Subcutaneous abdominal adipose tissue (tissue), 5 donors: ENCODE measurements around the gene PIEZO2.

Experiments used
- H3K27ac ChIP-seq: one replicate; pipeline ENCODE4 v1.7.0; 2013; ENCODE audit warnings: low read depth, mild to moderate bottlenecking, inconsistent platforms, low read length, moderate library complexity
- H3K27me3 ChIP-seq, 5 donors: one replicate each; pipeline ENCODE4 v1.7.0; 2013; ENCODE audit warnings: low read length in 5 of 5, inconsistent platforms in 1 of 5; ENCODE audit not compliant: control insufficient read depth in 5 of 5, insufficient read depth in 4 of 5
- H3K36me3 ChIP-seq, 5 donors: one replicate each; pipeline ENCODE4 v1.7.0; 2013; ENCODE audit warnings: low read length in 5 of 5; ENCODE audit not compliant: control insufficient read depth in 5 of 5, insufficient read depth in 5 of 5
- H3K4me1 ChIP-seq, 5 donors: one replicate each; pipeline ENCODE4 v1.7.0; 2013; ENCODE audit warnings: low read length in 5 of 5, mild to moderate bottlenecking in 3 of 5, moderate library complexity in 1 of 5; ENCODE audit not compliant: control insufficient read depth in 5 of 5, insufficient read depth in 5 of 5
- H3K4me3 ChIP-seq, 5 donors: one replicate each; pipeline ENCODE4 v1.7.0; 2013; ENCODE audit warnings: low read length in 5 of 5, low read depth in 1 of 5
- H3K9ac ChIP-seq, 5 donors: one replicate each; pipeline ENCODE4 v1.7.0; 2013; ENCODE audit warnings: low read length in 5 of 5, mild to moderate bottlenecking in 4 of 5, moderate library complexity in 3 of 5
- H3K9me3 ChIP-seq, 5 donors: one replicate each; pipeline ENCODE4 v1.7.0; 2013; ENCODE audit warnings: low read length in 5 of 5; ENCODE audit not compliant: control insufficient read depth in 5 of 5
- donor health status: healthy.
- donor health status: healthy.
- donor health status: healthy.
- donor health status: healthy.
- donor health status: healthy.

The PIEZO2 gene

GRCh38 chr18:11040359-11040758 lies 109.0 kb downstream of the PIEZO2 start:
- H3K36me3 ChIP-seq = no peaks in the 10 kb centered on the region
- no peak overlapping the region for H3K27ac ChIP-seq
- H3K4me3 ChIP-seq = no peak overlapping the region
- no peaks in the 10 kb centered on the region for H3K27me3 ChIP-seq
- H3K9me3 ChIP-seq = no peaks in the 10 kb centered on the region
- no peak overlapping the region for H3K9ac ChIP-seq
- peaks cover 0 to 4% (median 0%) of the 10 kb centered on the region in 5 donors for H3K4me1 ChIP-seq

GRCh38 chr18:11037533-11038240 lies 111.7 kb downstream of the PIEZO2 start:
- H3K4me1 ChIP-seq = peaks cover 0 to 10% (median 0%) of the 10 kb centered on the region in 5 donors
- H3K36me3 ChIP-seq = no peaks in the 10 kb centered on the region
- no peaks in the 10 kb centered on the region for H3K27me3 ChIP-seq
- H3K9me3 ChIP-seq = no peaks in the 10 kb centered on the region
- no peak overlapping the region for H3K4me3 ChIP-seq
- no peak overlapping the region for H3K27ac ChIP-seq
- H3K9ac ChIP-seq = no peak overlapping the region

GRCh38 chr18:11035814-11036495 lies 113.4 kb downstream of the PIEZO2 start:
- H3K36me3 ChIP-seq = no peaks in the 10 kb centered on the region
- H3K9ac ChIP-seq = no peak overlapping the region
- H3K27ac ChIP-seq = no peak overlapping the region
- no peaks in the 10 kb centered on the region for H3K9me3 ChIP-seq
- H3K4me1 ChIP-seq = peaks cover 0 to 10% (median 0%) of the 10 kb centered on the region in 5 donors
- H3K27me3 ChIP-seq = no peaks in the 10 kb centered on the region
- no peak overlapping the region for H3K4me3 ChIP-seq

- no peak overlapping the region for H3K27ac ChIP-seq
- H3K4me3 ChIP-seq = no peak overlapping the region
- peaks cover 0 to 10% (median 0%) of the 10 kb centered on the region in 5 donors for H3K4me1 ChIP-seq
- H3K27me3 ChIP-seq = no peaks in the 10 kb centered on the region
- no peaks in the 10 kb centered on the region for H3K36me3 ChIP-seq
- H3K9me3 ChIP-seq = no peaks in the 10 kb centered on the region
- H3K9ac ChIP-seq = no peak overlapping the region
Measured at GRCh38 chr18:11035376-11035775, 114.0 kb downstream of the PIEZO2 start.

GRCh38 chr18:11034884-11035283 lies 114.5 kb downstream of the PIEZO2 start:
- no peak overlapping the region for H3K4me3 ChIP-seq
- H3K9me3 ChIP-seq = no peaks in the 10 kb centered on the region
- no peak overlapping the region for H3K27ac ChIP-seq
- H3K4me1 ChIP-seq = peaks cover 0 to 10% (median 0%) of the 10 kb centered on the region in 5 donors
- no peaks in the 10 kb centered on the region for H3K27me3 ChIP-seq
- H3K9ac ChIP-seq = no peak overlapping the region
- H3K36me3 ChIP-seq = no peaks in the 10 kb centered on the region

GRCh38 chr18:11033503-11033902 lies 115.9 kb downstream of the PIEZO2 start:
- Histone ChIP-seq H3K9me3 (no peaks in the 10 kb centered on the region), H3K4me3 (no peak overlapping the region), H3K9ac (no peak overlapping the region), H3K36me3 (no peaks in the 10 kb centered on the region), H3K27me3 (no peaks in the 10 kb centered on the region), H3K27ac (no peak overlapping the region), H3K4me1 (peaks cover 0 to 10% (median 0%) of the 10 kb centered on the region in 5 donors)

- no peaks in the 10 kb centered on the region for H3K36me3 ChIP-seq
- H3K9me3 ChIP-seq = no peaks in the 10 kb centered on the region
Measured at GRCh38 chr18:11031966-11032365, 117.4 kb downstream of the PIEZO2 start.

GRCh38 chr18:11029021-11029420 lies 120.3 kb downstream of the PIEZO2 start:
- Histone ChIP-seq H3K9ac (no peak overlapping the region), H3K9me3 (no peaks in the 10 kb centered on the region), H3K4me1 (peaks cover 0 to 19% (median 0%) of the 10 kb centered on the region in 5 donors), H3K27me3 (no peaks in the 10 kb centered on the region), H3K27ac (no peak overlapping the region), H3K4me3 (no peak overlapping the region), H3K36me3 (no peaks in the 10 kb centered on the region)

More at GRCh38 chr18:11031966-11032365, 117.4 kb downstream of the PIEZO2 start:
- Histone ChIP-seq H3K27me3 (no peaks in the 10 kb centered on the region), H3K9ac (no peak overlapping the region), H3K4me3 (no peak overlapping the region), H3K4me1 (peaks cover 0 to 13% (median 0%) of the 10 kb centered on the region in 5 donors), H3K27ac (no peak overlapping the region)

- H3K4me3 ChIP-seq = no peak overlapping the region
- no peak overlapping the region for H3K27ac ChIP-seq
- H3K4me1 ChIP-seq = peaks cover 0 to 19% (median 0%) of the 10 kb centered on the region in 5 donors
- H3K27me3 ChIP-seq = no peaks in the 10 kb centered on the region
- no peaks in the 10 kb centered on the region for H3K9me3 ChIP-seq
- no peak overlapping the region for H3K9ac ChIP-seq
- H3K36me3 ChIP-seq = no peaks in the 10 kb centered on the region
Measured at GRCh38 chr18:11027862-11028261, 121.5 kb downstream of the PIEZO2 start.

GRCh38 chr18:11025671-11026070 lies 123.7 kb downstream of the PIEZO2 start:
- peaks cover 0 to 19% (median 0%) of the 10 kb centered on the region in 5 donors for H3K4me1 ChIP-seq
- no peak overlapping the region for H3K27ac ChIP-seq
- H3K27me3 ChIP-seq = no peaks in the 10 kb centered on the region
- H3K9me3 ChIP-seq = no peaks in the 10 kb centered on the region
- H3K36me3 ChIP-seq = no peaks in the 10 kb centered on the region
- H3K9ac ChIP-seq = no peak overlapping the region
- H3K4me3 ChIP-seq = no peak overlapping the region
